ENCODE measurements around the gene PPIF. TPM values are rescaled to one million over a fixed set of nuclear protein-coding genes. Genes with fewer than 3 reads are reported as not detected.
A peak's percentile ranks its signal among the peaks of the same experiment; 100 is the strongest.

The PPIF gene
- total and polyA plus RNA-seq, 2 of the 13 experiments (the other 11 are each of a cell fraction or from before 2014, with no cell fraction given): 147 to 157 TPM

DNA sequence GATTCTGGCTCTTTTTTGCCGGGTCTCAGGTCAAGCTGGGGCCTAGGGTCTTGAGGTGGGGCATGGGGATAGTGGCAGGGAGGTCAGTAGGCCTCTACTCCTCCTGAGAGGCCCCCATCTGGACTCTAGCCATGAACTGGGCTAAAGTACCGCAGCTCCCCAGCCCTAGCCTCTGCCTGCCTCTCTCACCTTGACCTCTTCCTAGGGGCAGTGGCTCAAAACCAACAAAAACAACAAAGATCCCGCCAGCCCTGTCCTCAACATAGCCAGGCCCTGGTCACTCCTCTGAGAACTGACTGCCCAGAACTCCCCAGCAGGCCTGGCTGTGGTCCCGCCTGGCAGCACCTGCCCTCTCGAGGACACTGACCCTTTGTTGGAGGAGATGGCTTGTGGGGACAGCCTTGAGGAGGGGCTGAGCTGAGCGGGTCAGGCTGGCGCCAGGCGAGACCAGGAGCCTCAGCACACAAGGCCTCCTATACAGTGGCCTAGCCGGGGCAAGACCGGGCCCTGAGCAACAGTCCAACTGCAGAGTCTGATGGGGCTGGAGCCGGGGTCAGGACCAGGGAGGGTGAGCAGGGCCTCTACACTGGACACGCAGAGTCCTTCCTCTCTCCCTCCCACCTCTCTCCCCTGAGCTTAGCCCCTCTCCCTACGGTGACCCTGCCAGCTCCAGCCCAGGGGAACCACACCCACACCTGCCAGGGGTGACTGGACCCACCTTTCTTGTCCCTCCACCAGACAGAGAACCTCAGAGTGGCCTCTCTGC, 11.6 kb upstream of the PPIF start (continued):
- TF ChIP-seq SMAD1 (CRISPR knock-in tag; IDR thresholded peaks at IDR 0.05; ENCODE audit: borderline replicate concordance, low read depth): no peak
- TF ChIP-seq ZNF12 (CRISPR knock-in tag; IDR thresholded peaks at IDR 0.05): peak; percentile 9
- TF ChIP-seq ZNF83 (CRISPR knock-in tag; IDR thresholded peaks at IDR 0.05; ENCODE audit: borderline replicate concordance): no peak
- 0 out of 2 replicates have a peak, but pooled peaks have one; percentile 49 for TF ChIP-seq ZNF703 (CRISPR knock-in tag; IDR thresholded peaks at IDR 0.05; ENCODE audit: borderline replicate concordance)
- TF ChIP-seq ZNF383 (CRISPR knock-in tag; IDR thresholded peaks at IDR 0.05; ENCODE audit: borderline replicate concordance): no peak
- TF ChIP-seq, protein P1, sequence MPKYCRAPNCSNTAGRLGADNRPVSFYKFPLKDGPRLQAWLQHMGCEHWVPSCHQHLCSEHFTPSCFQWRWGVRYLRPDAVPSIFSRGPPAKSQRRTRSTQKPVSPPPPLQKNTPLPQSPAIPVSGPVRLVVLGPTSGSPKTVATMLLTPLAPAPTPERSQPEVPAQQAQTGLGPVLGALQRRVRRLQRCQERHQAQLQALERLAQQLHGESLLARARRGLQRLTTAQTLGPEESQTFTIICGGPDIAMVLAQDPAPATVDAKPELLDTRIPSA (CRISPR knock-in tag; IDR thresholded peaks at IDR 0.05; ENCODE audit: borderline replicate concordance): no peak
- TF ChIP-seq ZNF317 (CRISPR knock-in tag; IDR thresholded peaks at IDR 0.05): peak; percentile 82
- TF ChIP-seq, protein P2, sequence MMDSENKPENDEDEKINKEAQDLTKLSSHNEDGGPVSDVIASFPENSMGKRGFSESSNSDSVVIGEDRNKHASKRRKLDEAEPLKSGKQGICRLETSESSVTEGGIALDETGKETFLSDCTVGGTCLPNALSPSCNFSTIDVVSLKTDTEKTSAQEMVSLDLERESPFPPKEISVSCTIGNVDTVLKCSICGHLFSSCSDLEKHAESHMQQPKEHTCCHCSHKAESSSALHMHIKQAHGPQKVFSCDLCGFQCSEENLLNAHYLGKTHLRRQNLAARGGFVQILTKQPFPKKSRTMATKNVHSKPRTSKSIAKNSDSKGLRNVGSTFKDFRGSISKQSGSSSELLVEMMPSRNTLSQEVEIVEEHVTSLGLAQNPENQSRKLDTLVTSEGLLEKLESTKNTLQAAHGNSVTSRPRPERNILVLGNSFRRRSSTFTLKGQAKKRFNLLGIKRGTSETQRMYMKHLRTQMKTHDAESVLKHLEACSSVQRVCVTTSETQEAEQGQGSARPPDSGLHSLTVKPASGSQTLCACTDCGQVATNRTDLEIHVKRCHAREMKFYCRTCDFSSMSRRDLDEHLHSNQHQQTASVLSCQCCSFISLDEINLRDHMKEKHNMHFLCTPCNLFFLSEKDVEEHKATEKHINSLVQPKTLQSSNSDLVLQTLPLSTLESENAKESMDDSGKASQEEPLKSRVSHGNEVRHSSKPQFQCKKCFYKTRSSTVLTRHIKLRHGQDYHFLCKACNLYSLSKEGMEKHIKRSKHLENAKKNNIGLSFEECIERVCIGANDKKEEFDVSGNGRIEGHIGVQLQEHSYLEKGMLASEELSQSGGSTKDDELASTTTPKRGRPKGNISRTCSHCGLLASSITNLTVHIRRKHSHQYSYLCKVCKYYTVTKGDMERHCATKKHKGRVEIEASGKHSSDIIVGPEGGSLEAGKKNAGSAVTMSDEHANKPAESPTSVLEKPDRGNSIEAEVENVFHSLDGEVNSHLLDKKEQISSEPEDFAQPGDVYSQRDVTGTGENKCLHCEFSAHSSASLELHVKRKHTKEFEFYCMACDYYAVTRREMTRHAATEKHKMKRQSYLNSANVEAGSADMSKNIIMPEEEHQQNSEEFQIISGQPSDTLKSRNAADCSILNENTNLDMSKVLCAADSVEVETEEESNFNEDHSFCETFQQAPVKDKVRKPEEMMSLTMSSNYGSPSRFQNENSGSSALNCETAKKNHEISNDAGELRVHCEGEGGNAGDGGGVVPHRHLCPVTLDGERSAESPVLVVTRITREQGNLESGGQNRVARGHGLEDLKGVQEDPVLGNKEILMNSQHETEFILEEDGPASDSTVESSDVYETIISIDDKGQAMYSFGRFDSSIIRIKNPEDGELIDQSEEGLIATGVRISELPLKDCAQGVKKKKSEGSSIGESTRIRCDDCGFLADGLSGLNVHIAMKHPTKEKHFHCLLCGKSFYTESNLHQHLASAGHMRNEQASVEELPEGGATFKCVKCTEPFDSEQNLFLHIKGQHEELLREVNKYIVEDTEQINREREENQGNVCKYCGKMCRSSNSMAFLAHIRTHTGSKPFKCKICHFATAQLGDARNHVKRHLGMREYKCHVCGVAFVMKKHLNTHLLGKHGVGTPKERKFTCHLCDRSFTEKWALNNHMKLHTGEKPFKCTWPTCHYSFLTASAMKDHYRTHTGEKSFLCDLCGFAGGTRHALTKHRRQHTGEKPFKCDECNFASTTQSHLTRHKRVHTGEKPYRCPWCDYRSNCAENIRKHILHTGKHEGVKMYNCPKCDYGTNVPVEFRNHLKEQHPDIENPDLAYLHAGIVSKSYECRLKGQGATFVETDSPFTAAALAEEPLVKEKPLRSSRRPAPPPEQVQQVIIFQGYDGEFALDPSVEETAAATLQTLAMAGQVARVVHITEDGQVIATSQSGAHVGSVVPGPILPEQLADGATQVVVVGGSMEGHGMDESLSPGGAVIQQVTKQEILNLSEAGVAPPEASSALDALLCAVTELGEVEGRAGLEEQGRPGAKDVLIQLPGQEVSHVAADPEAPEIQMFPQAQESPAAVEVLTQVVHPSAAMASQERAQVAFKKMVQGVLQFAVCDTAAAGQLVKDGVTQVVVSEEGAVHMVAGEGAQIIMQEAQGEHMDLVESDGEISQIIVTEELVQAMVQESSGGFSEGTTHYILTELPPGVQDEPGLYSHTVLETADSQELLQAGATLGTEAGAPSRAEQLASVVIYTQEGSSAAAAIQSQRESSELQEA (CRISPR knock-in tag; IDR thresholded peaks at IDR 0.05; ENCODE audit: not compliant biosample characterization): peak; percentile 44
- peak; percentile 85 for TF ChIP-seq HOXA3 (CRISPR knock-in tag; IDR thresholded peaks at IDR 0.05)
- 0 out of 2 replicates have a peak, but pooled peaks have one; percentile 35 for TF ChIP-seq ZNF441 (CRISPR knock-in tag; IDR thresholded peaks at IDR 0.05; ENCODE audit: borderline replicate concordance)
- TF ChIP-seq BHLHE40 (IDR thresholded peaks at IDR 0.05; ENCODE audit: low read length): 0 out of 2 replicates have a peak, but pooled peaks have one; percentile 27
- no peak for TF ChIP-seq SUZ12 (IDR thresholded peaks at IDR 0.05; ENCODE audit: low read depth, low read length)
- TF ChIP-seq ZFX (CRISPR knock-in tag; IDR thresholded peaks at IDR 0.05; ENCODE audit: low read depth): peak; percentile 98
- no peak for TF ChIP-seq ZFAT (CRISPR knock-in tag; conservative IDR thresholded peaks at IDR 0.05)
- TF ChIP-seq, protein P3, sequence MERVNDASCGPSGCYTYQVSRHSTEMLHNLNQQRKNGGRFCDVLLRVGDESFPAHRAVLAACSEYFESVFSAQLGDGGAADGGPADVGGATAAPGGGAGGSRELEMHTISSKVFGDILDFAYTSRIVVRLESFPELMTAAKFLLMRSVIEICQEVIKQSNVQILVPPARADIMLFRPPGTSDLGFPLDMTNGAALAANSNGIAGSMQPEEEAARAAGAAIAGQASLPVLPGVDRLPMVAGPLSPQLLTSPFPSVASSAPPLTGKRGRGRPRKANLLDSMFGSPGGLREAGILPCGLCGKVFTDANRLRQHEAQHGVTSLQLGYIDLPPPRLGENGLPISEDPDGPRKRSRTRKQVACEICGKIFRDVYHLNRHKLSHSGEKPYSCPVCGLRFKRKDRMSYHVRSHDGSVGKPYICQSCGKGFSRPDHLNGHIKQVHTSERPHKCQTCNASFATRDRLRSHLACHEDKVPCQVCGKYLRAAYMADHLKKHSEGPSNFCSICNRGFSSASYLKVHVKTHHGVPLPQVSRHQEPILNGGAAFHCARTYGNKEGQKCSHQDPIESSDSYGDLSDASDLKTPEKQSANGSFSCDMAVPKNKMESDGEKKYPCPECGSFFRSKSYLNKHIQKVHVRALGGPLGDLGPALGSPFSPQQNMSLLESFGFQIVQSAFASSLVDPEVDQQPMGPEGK (CRISPR knock-in tag; IDR thresholded peaks at IDR 0.05): peak; percentile 93
- peak; percentile 61 for TF ChIP-seq TAF1 (CRISPR knock-in tag; IDR thresholded peaks at IDR 0.05)
- TF ChIP-seq ZBTB20 (CRISPR knock-in tag; IDR thresholded peaks at IDR 0.05; ENCODE audit: borderline replicate concordance, low read depth): peak; percentile 78
- no peak for TF ChIP-seq HOXA7 (CRISPR knock-in tag; IDR thresholded peaks at IDR 0.05)

All from HepG2 (cell line).